ENCODE results near the gene ARHGAP5. TPM values are rescaled to one million over a fixed set of nuclear protein-coding genes. Genes with fewer than 3 reads are reported as not detected.

Gene ARHGAP5
- total RNA-seq, 1 experiment from 2014 or later = 66.9 TPM

- TF ChIP-seq ZNF425 (CRISPR knock-in tag; conservative IDR thresholded peaks at IDR 0.05) (no peak), RELA (CRISPR knock-in tag; IDR thresholded peaks at IDR 0.05; ENCODE audit: borderline replicate concordance) (no peak), CREB1 (CRISPR knock-in tag; IDR thresholded peaks at IDR 0.05) (no peak), GABPB1 (CRISPR knock-in tag; IDR thresholded peaks at IDR 0.05) (peak; percentile 86; the same call in 1 of the 2 replicates), ZMAT4 (CRISPR knock-in tag; IDR thresholded peaks at IDR 0.05) (no peak), SP1 (CRISPR knock-in tag; conservative IDR thresholded peaks at IDR 0.05) (peak; percentile 1), ETV6 (CRISPR knock-in tag; IDR thresholded peaks at IDR 0.05) (0 out of 2 replicates have a peak, but pooled peaks have one; percentile 16), ZNF396 (CRISPR knock-in tag; IDR thresholded peaks at IDR 0.05; ENCODE audit: borderline replicate concordance) (no peak), E2F4 (CRISPR knock-in tag; IDR thresholded peaks at IDR 0.05; ENCODE audit: borderline replicate concordance, low read depth) (no peak), MYBL2 (CRISPR knock-in tag; IDR thresholded peaks at IDR 0.05) (0 out of 2 replicates have a peak, but pooled peaks have one; percentile 58), NFE2L1 (CRISPR knock-in tag; IDR thresholded peaks at IDR 0.05) (0 out of 2 replicates have a peak, but pooled peaks have one; percentile 59), USF2 (CRISPR knock-in tag; IDR thresholded peaks at IDR 0.05) (no peak), PREB (CRISPR knock-in tag; IDR thresholded peaks at IDR 0.05; ENCODE audit: borderline replicate concordance) (peak; percentile 92; the same call in 1 of the 2 replicates)
Measured at GRCh38 chr14:32201193-32201815, 124.2 kb downstream of the ARHGAP5 start (continued).

GRCh38 chr14:32201816-32202490, 124.8 kb downstream of the ARHGAP5 start, which contains the start of gene RNU6-7:
RNU6-7 (plus strand) TSS chr14:32202045.
- Mint-ChIP-seq H3K9me3 (no peaks in the 10 kb centered on the region), H3K4me3 (peak within 1 kb of the TSS; percentile 94), H3K27me3 (ENCODE audit: low read depth) (peaks cover 15% of the 10 kb centered on the region), H3K4me1 (peaks cover 20% of the 10 kb centered on the region), H3K27ac (peak within 1 kb of the TSS; percentile 100), H3K36me3 (no peaks in the 10 kb centered on the region)
- ATAC-seq (no peak; the same call in 1 of the 2 replicates), DNase-seq (ENCODE audit: low spot score) (peak; percentile 30)
- POLR2A ChIA-PET = interaction anchor here (2.3 kb wide), 1 partner anchor 125 kb away, joined by 11 read pairs; the partner anchor contains the start of gene ARHGAP5
- CTCF ChIA-PET = no interaction called here
- TF ChIP-seq HMGXB4 (CRISPR knock-in tag; IDR thresholded peaks at IDR 0.05) (peak; percentile 45; the same call in 1 of the 2 replicates), PREB (CRISPR knock-in tag; IDR thresholded peaks at IDR 0.05; ENCODE audit: borderline replicate concordance) (0 out of 2 replicates have a peak, but pooled peaks have one; percentile 65), HMGA2 (CRISPR knock-in tag; IDR thresholded peaks at IDR 0.05) (no peak), CREM (CRISPR knock-in tag; IDR thresholded peaks at IDR 0.05) (0 out of 2 replicates have a peak, but pooled peaks have one; percentile 31), GABPB1 (CRISPR knock-in tag; IDR thresholded peaks at IDR 0.05) (no peak), ATF2 (CRISPR knock-in tag; IDR thresholded peaks at IDR 0.05; ENCODE audit: borderline replicate concordance, low read depth) (no peak), ZNF317 (CRISPR knock-in tag; IDR thresholded peaks at IDR 0.05; ENCODE audit: borderline replicate concordance, low read depth) (no peak), E2F5 (CRISPR knock-in tag; IDR thresholded peaks at IDR 0.05) (0 out of 2 replicates have a peak, but pooled peaks have one; percentile 24)
